ENCODE results near the gene PSMC1. TPM values are rescaled to one million over a fixed set of nuclear protein-coding genes. Genes with fewer than 3 reads are reported as not detected.

PSMC1 gene
- total RNA-seq, 1 experiment from 2014 or later = 318 TPM

GRCh38 chr14:90275820-90276219, 19.5 kb downstream of the PSMC1 start:
- intact Hi-C loops (cut with micrococcal nuclease; ENCODE audit: unreplicated experiment) = loop anchor here (10.0 kb wide), 1 partner anchor 419 kb away; no protein-coding TSS in a partner anchor
- Histone ChIP-seq H3K4me1 (ENCODE audit: insufficient read depth, low read length, poor library complexity, severe bottlenecking) (peaks cover 16% of the 10 kb centered on the region), H3K36me3 (ENCODE audit: insufficient read depth, low read length, poor library complexity, severe bottlenecking) (peaks cover 35% of the 10 kb centered on the region), H3K9me3 (ENCODE audit: low read depth, low read length, poor library complexity, severe bottlenecking) (no peaks in the 10 kb centered on the region), H3K27ac (ENCODE audit: low read depth, low read length, poor library complexity, severe bottlenecking) (peak overlapping the region; percentile 42), H3K27me3 (replicated peaks; ENCODE audit: insufficient read depth, low read depth, low read length, poor library complexity) (no peaks in the 10 kb centered on the region), H3K4me3 (ENCODE audit: low read depth, low read length, poor library complexity, severe bottlenecking) (no peak overlapping the region)
- DNase-seq (ENCODE audit: low spot score) = no peak
- no TSS peak for BruUV-seq (replicated peaks)
- TF ChIP-seq EZH2 (IDR thresholded peaks at IDR 0.05; ENCODE audit: borderline replicate concordance, low read depth, low read length, poor library complexity, severe bottlenecking) = no peak
- TF ChIP-seq, protein P1, sequence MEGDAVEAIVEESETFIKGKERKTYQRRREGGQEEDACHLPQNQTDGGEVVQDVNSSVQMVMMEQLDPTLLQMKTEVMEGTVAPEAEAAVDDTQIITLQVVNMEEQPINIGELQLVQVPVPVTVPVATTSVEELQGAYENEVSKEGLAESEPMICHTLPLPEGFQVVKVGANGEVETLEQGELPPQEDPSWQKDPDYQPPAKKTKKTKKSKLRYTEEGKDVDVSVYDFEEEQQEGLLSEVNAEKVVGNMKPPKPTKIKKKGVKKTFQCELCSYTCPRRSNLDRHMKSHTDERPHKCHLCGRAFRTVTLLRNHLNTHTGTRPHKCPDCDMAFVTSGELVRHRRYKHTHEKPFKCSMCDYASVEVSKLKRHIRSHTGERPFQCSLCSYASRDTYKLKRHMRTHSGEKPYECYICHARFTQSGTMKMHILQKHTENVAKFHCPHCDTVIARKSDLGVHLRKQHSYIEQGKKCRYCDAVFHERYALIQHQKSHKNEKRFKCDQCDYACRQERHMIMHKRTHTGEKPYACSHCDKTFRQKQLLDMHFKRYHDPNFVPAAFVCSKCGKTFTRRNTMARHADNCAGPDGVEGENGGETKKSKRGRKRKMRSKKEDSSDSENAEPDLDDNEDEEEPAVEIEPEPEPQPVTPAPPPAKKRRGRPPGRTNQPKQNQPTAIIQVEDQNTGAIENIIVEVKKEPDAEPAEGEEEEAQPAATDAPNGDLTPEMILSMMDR (conservative IDR thresholded peaks at IDR 0.05; ENCODE audit: low read depth, low read length) = no peak
- ChIA-PET POLR2A (ENCODE audit: low non-redundant PET) (no interaction called here), CTCF (interaction anchor here (0.6 to 1.5 kb wide), 2 partner anchors 124 to 169 kb away, joined by 4 to 8 read pairs; no protein-coding TSS in a partner anchor)

GRCh38 chr14:90276646-90277367, 20.5 kb downstream of the PSMC1 start:
- H3K36me3 ChIP-seq (ENCODE audit: insufficient read depth, low read length, poor library complexity, severe bottlenecking) = peaks cover 26% of the 10 kb centered on the region
- CTCF ChIA-PET = interaction anchor here (0.6 kb wide), 1 partner anchor 436 kb away, joined by 3 read pairs; no protein-coding TSS in a partner anchor
- intact Hi-C loops (cut with micrococcal nuclease; ENCODE audit: unreplicated experiment) = loop anchor here (10.0 kb wide), 1 partner anchor 418 kb away; no protein-coding TSS in a partner anchor
- peaks cover 17% of the 10 kb centered on the region for H3K4me1 ChIP-seq (ENCODE audit: insufficient read depth, low read length, poor library complexity, severe bottlenecking)
- TF ChIP-seq, protein P1 (conservative IDR thresholded peaks at IDR 0.05; ENCODE audit: low read depth, low read length) = no peak
- no peak for TF ChIP-seq EZH2 (IDR thresholded peaks at IDR 0.05; ENCODE audit: borderline replicate concordance, low read depth, low read length, poor library complexity, severe bottlenecking)
- DNase-seq (ENCODE audit: low spot score) = no peak
- POLR2A ChIA-PET (ENCODE audit: low non-redundant PET) = no interaction called here
- BruUV-seq (replicated peaks) = no TSS peak
- no peak overlapping the region for H3K4me3 ChIP-seq (ENCODE audit: low read depth, low read length, poor library complexity, severe bottlenecking)
- H3K27ac ChIP-seq (ENCODE audit: low read depth, low read length, poor library complexity, severe bottlenecking) = no peak overlapping the region
- no peaks in the 10 kb centered on the region for H3K9me3 ChIP-seq (ENCODE audit: low read depth, low read length, poor library complexity, severe bottlenecking)
- H3K27me3 ChIP-seq (replicated peaks; ENCODE audit: insufficient read depth, low read depth, low read length, poor library complexity) = no peaks in the 10 kb centered on the region

DNA sequence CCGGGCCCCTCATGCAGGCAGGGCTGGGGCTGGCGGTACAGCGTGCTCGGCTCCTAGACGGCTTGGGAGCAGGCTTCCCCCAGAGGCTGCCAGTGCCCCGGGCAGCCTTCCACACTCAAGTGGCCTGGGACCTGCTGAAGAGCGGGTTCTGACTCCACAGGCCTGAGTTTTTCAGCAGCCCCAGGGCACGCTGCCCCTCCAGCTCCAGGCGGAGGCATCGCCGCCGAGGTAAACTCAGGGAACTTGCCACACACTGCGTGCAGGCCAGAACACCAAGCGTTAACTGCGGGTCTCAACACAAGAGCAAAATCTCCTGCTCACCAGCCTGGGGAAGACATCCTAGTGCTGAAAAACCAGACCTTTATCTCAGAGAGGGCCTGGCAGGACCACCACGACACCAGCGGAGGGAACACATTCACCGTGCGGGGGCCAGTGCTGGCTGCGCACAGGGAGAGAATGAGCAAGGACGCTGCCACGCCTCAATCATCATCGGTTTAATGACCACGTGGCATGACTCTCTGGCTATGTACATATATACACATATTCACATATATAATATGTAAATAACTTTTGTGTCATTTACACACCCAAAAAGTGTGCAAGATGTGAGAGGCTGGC, 21.3 kb downstream of the PSMC1 start:
- no TSS peak for BruUV-seq (replicated peaks)
- Histone ChIP-seq H3K27me3 (replicated peaks; ENCODE audit: insufficient read depth, low read depth, low read length, poor library complexity) (no peaks in the 10 kb centered on the region), H3K4me3 (ENCODE audit: low read depth, low read length, poor library complexity, severe bottlenecking) (no peak overlapping the region), H3K27ac (ENCODE audit: low read depth, low read length, poor library complexity, severe bottlenecking) (no peak overlapping the region), H3K4me1 (ENCODE audit: insufficient read depth, low read length, poor library complexity, severe bottlenecking) (peaks cover 21% of the 10 kb centered on the region), H3K9me3 (ENCODE audit: low read depth, low read length, poor library complexity, severe bottlenecking) (no peaks in the 10 kb centered on the region), H3K36me3 (ENCODE audit: insufficient read depth, low read length, poor library complexity, severe bottlenecking) (peaks cover 20% of the 10 kb centered on the region)
- ChIA-PET POLR2A (ENCODE audit: low non-redundant PET) (interaction anchor here (0.6 kb wide), 1 partner anchor 12 kb away, joined by 3 read pairs; no protein-coding TSS in a partner anchor), CTCF (interaction anchor here (0.6 kb wide), 1 partner anchor 435 kb away, joined by 3 read pairs; no protein-coding TSS in a partner anchor)
- intact Hi-C loops (cut with micrococcal nuclease; ENCODE audit: unreplicated experiment) = loop anchor here (10.0 kb wide), 1 partner anchor 417 kb away; no protein-coding TSS in a partner anchor
- no peak for DNase-seq (ENCODE audit: low spot score)
- TF ChIP-seq, protein P1 (conservative IDR thresholded peaks at IDR 0.05; ENCODE audit: low read depth, low read length) = no peak
- TF ChIP-seq EZH2 (IDR thresholded peaks at IDR 0.05; ENCODE audit: borderline replicate concordance, low read depth, low read length, poor library complexity, severe bottlenecking) = no peak

All from A673 (cell line).